ENCODE measurements around the gene SEZ6L. TPM values are rescaled to one million over a fixed set of nuclear protein-coding genes. Genes with fewer than 3 reads are reported as not detected.

The SEZ6L gene
- total RNA-seq, 1 donor from 2014 or later: 8.6 TPM

- TF ChIP-seq CTCF (conservative IDR thresholded peaks at IDR 0.05): no peak
- Mint-ChIP-seq H3K27me3 (peaks cover 34% of the 10 kb centered on the region), H3K4me1 (ENCODE audit: unreplicated experiment) (no peaks in the 10 kb centered on the region), H3K9me3 (no peaks in the 10 kb centered on the region), H3K4me3 (no peak overlapping the region), H3K27ac (no peak overlapping the region), H3K36me3 (no peaks in the 10 kb centered on the region)
- no peak for DNase-seq (ENCODE audit: extremely low spot score, unreplicated experiment)
These were observed 154.9 kb downstream of the SEZ6L start for GRCh38 chr22:26324150-26324549.

DNA sequence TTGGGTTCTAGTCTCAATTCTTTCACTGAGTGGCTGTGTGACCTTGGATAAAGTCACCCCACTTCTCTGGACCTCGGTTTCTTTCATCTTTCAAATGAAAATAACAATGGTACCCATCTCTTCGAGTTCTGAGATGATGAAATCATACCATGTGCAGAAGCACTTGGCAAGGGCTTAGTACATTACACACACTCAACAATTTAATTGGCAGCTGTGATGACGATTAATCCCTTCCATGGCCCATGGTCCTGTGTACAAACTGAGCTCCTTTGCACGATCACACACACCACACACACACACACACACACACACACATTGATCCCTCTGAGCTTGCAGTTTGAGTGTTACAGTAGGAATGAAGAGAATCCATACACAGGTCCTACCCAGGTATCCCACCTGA is 156.4 kb downstream of the SEZ6L start:
- no peaks in the 10 kb centered on the region for H3K36me3 Mint-ChIP-seq
- peaks cover 33% of the 10 kb centered on the region for H3K27me3 Mint-ChIP-seq
- H3K27ac Mint-ChIP-seq: no peak overlapping the region
- DNase-seq (ENCODE audit: extremely low spot score, unreplicated experiment): no peak
- H3K4me3 Mint-ChIP-seq: no peak overlapping the region
- no peaks in the 10 kb centered on the region for H3K4me1 Mint-ChIP-seq (ENCODE audit: unreplicated experiment)
- no peak for TF ChIP-seq CTCF (conservative IDR thresholded peaks at IDR 0.05)
- no peaks in the 10 kb centered on the region for H3K9me3 Mint-ChIP-seq

GRCh38 chr22:26326803-26327202 is 157.5 kb downstream of the SEZ6L start:
- H3K27me3 Mint-ChIP-seq: peaks cover 40% of the 10 kb centered on the region
- H3K9me3 Mint-ChIP-seq: no peaks in the 10 kb centered on the region
- no peak for TF ChIP-seq CTCF (conservative IDR thresholded peaks at IDR 0.05)
- no peaks in the 10 kb centered on the region for H3K36me3 Mint-ChIP-seq
- no peak overlapping the region for H3K4me3 Mint-ChIP-seq
- no peaks in the 10 kb centered on the region for H3K4me1 Mint-ChIP-seq (ENCODE audit: unreplicated experiment)
- DNase-seq (ENCODE audit: extremely low spot score, unreplicated experiment): no peak
- no peak overlapping the region for H3K27ac Mint-ChIP-seq

- no peak for TF ChIP-seq CTCF (conservative IDR thresholded peaks at IDR 0.05)
- Mint-ChIP-seq H3K9me3 (no peaks in the 10 kb centered on the region), H3K4me1 (ENCODE audit: unreplicated experiment) (no peaks in the 10 kb centered on the region), H3K27ac (no peak overlapping the region), H3K4me3 (no peak overlapping the region), H3K36me3 (no peaks in the 10 kb centered on the region), H3K27me3 (peaks cover 37% of the 10 kb centered on the region)
- DNase-seq (ENCODE audit: extremely low spot score, unreplicated experiment): no peak
These were observed 158.0 kb downstream of the SEZ6L start for GRCh38 chr22:26327306-26327705.

- no peaks in the 10 kb centered on the region for H3K4me1 Mint-ChIP-seq (ENCODE audit: unreplicated experiment)
- no peak overlapping the region for H3K4me3 Mint-ChIP-seq
- TF ChIP-seq CTCF (conservative IDR thresholded peaks at IDR 0.05): no peak
- peaks cover 34% of the 10 kb centered on the region for H3K27me3 Mint-ChIP-seq
- no peak overlapping the region for H3K27ac Mint-ChIP-seq
- no peak for DNase-seq (ENCODE audit: extremely low spot score, unreplicated experiment)
- no peaks in the 10 kb centered on the region for H3K36me3 Mint-ChIP-seq
- no peaks in the 10 kb centered on the region for H3K9me3 Mint-ChIP-seq
These were observed 159.0 kb downstream of the SEZ6L start for GRCh38 chr22:26328221-26328620.

Data from type B pancreatic cell (in vitro differentiated cells).